22Rv1 (cell line): Measurements from ENCODE around the gene AFF4.

Experiments
- ZFX ChIP-seq: fragments of 450-650 bp; IDR thresholded peaks from 2 replicates; pipeline ENCODE4 v1.6.1; 2017; ENCODE audit warnings: antibody characterized with exemption, borderline replicate concordance
- TF ChIP-seq, protein P1 (sequence below): fragments of 450-650 bp; IDR thresholded peaks from 2 replicates; pipeline ENCODE4 v1.5.1; 2017; ENCODE audit warnings: mild to moderate bottlenecking

DNA sequence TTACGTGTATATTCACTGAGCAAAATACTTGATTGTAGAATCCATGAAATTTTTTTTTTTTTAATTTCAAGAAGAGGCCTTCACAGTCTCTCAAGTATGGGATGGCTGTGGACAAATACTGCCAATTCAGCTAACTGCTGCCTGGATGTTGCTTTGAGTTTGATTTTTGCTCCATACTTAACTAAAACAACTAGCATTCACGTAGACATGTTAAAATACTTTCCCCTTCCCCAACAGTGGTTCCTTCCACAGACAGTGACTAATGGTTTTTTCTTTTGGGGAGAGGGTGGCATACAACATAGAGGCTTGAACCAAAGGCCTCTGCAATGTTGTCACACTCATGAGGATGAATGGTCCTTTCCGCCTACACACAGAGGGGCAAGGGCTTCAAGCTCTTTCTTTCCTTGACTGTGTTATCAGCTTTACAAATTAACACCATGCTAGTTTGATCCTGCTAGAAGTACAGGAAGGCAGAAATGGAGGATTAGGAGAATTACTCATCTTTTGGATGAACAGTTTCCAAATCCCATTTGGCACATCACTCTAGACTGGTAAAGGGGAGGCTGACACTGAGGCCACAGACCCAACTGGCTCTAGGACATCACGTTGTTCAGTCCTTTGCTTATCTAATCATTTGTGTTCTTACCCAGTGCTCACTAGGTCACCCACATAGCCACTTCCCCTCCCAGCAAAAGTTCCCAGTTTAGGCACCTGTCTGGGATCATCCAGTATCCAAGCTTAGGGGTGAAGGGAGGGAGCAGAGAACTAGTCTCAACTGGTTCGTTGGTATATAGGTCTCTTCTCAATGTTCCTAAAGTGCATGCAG is 91.8 kb downstream of the AFF4 start:
- TF ChIP-seq, protein P1, sequence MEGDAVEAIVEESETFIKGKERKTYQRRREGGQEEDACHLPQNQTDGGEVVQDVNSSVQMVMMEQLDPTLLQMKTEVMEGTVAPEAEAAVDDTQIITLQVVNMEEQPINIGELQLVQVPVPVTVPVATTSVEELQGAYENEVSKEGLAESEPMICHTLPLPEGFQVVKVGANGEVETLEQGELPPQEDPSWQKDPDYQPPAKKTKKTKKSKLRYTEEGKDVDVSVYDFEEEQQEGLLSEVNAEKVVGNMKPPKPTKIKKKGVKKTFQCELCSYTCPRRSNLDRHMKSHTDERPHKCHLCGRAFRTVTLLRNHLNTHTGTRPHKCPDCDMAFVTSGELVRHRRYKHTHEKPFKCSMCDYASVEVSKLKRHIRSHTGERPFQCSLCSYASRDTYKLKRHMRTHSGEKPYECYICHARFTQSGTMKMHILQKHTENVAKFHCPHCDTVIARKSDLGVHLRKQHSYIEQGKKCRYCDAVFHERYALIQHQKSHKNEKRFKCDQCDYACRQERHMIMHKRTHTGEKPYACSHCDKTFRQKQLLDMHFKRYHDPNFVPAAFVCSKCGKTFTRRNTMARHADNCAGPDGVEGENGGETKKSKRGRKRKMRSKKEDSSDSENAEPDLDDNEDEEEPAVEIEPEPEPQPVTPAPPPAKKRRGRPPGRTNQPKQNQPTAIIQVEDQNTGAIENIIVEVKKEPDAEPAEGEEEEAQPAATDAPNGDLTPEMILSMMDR, result no peak
- TF ChIP-seq ZFX, result no peak
